NCI-H1694 (cell line): Measurements from ENCODE around the gene DUSP14.
"Not testable (repeated sequence)": the region's sequence is repeated elsewhere in the genome, so short reads cannot be mapped to it uniquely, and the experiment has no call there.

ENCODE experiments used
- DNase-seq: peaks from one replicate; lab custom pipeline; 2025; lab: John Stamatoyannopoulos, UW

Gene DUSP14, protein sequence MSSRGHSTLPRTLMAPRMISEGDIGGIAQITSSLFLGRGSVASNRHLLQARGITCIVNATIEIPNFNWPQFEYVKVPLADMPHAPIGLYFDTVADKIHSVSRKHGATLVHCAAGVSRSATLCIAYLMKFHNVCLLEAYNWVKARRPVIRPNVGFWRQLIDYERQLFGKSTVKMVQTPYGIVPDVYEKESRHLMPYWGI

DNA sequence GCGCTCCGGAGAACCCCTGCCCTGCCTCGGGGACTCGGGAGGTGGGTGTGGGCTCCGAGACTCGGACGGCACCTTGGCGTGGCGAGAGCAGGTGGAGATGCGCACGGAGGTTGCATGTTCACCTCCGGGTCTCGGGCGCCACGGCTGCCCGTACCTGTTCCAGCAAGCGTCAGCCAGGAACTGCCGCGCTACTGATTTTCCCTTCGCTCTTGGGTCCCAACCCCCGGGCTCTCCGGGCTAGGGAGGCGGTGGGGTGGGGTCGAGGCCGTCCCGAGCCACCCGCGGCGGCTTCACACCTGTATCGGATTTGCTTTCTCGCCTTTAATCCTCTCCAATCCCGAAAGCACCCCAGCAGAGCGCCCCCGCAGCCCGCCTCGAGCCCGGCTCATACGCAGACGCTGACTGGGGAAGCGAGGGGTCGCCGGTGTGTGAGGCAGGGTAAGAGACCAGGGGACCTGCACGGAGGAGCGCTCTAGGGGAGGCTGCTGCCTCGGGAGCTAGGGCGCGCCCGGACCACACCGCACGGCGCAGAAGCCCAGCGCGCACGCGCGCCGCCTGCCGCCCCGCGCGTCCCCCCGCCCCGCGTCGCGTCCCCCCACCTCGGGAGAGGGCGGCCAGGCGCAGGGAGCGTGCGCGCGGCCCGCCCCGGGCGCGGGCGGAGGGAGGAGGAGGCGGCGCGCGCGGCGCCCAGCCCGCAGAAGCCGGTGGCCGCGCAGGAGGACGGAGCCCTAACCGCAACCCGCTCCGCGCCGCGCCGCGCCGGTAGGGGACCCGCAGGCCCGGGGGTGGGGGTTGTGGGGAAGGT is at the start of gene DUSP14:
DUSP14 (plus strand) TSS at position 695 of the 805 bp plus-strand sequence. CDS start 22,382 bp downstream, outside the sequence.
- DNase-seq = peak; percentile 43

DNA sequence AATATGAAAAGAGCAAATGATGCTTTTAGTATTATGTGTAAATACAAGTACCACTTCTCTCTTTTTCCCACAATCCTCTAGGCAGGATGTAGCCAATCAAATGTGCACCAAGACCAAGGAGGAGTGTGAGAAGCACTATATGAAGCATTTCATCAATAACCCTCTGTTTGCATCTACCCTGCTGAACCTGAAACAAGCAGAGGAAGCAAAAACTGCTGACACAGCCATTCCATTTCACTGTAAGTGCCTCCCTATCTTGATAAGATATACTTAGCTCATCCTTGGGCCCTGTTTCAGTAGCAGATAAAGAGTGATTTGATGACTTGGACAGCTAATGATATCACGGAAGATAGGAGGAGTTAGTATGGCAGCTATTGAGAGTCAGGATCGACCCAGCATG is 49.3 kb upstream of the DUSP14 start:
- no peak for DNase-seq

- DNase-seq = not testable (repeated sequence)
Observed at GRCh38 chr17:37441369-37442014, 48.2 kb upstream of the DUSP14 start.

GRCh38 chr17:37446027-37446426 is 43.7 kb upstream of the DUSP14 start:
- DNase-seq = no peak

- no peak for DNase-seq
Observed at GRCh38 chr17:37447641-37448040, 42.0 kb upstream of the DUSP14 start.

DNA sequence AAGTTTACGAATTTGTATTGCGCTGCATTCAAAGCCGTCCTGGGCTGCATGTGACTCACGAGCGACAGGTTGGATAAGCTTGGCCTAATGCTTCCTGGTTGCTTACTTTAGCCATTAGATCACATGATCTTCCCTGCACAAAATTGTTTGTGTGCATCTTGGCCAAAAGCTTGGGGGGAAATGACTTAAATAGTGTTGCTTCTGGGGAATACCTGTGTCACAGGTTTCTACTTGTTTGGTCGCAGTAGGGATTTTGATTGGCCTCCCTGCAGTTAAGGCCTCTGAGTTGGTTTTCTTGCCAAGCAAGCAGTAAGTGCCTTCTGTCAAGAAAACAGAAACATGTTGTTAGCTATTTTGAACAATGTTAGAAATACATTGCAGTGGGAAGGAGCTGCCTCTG is 39.6 kb upstream of the DUSP14 start:
- no peak for DNase-seq

GRCh38 chr17:37457801-37458200 is 31.9 kb upstream of the DUSP14 start:
- not testable (repeated sequence) for DNase-seq

- no peak for DNase-seq
Observed at GRCh38 chr17:37458805-37459204, 30.9 kb upstream of the DUSP14 start.

- no peak for DNase-seq
Observed at GRCh38 chr17:37461668-37462067, 28.0 kb upstream of the DUSP14 start.

- no peak for DNase-seq
Observed at GRCh38 chr17:37462492-37462891, 27.2 kb upstream of the DUSP14 start.

- DNase-seq = no peak
Observed at GRCh38 chr17:37463039-37463438, 26.7 kb upstream of the DUSP14 start.

GRCh38 chr17:37465069-37465616 is 24.5 kb upstream of the DUSP14 start:
- no peak for DNase-seq

DNA sequence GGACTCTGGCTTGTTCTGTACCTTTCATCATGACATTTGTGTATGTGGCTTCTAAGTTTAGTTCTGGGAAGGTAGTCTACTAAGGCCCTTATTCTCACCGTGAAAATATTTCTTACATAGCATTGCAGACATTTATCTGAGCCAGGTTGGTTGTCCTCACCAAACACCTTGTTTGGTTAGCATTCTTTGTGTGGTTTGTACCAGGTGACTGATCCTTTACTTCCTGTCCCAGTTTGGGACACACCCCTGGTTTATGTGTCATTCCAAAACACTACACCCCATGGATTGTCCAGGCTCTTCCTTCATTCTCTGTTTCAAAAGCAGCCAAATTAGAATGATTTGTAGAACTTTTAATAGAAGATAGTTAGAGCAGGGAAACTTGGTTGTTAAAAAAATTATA is 23.2 kb upstream of the DUSP14 start:
- no peak for DNase-seq

DNA sequence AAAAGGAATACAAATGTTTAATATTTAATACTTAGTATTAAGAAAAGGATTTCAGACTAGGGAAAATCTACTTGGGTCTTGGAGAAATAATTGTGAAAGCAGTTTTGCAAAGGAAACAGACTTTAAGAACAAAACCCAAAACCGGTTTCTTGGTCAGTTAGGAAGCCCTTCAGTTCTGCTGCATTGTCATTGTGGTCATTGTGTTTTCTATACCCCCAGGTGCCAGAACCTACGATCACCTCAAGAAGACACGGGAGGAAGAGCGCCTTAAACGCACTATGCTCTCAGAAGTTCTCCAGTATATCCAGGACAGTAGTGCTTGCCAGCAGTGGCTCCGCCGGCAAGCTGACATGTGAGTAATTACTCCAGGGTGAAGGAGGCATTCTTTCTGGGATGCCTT is 19.5 kb upstream of the DUSP14 start:
- no peak for DNase-seq

- DNase-seq = no peak
Observed at GRCh38 chr17:37475731-37476420, 13.8 kb upstream of the DUSP14 start.

DNA sequence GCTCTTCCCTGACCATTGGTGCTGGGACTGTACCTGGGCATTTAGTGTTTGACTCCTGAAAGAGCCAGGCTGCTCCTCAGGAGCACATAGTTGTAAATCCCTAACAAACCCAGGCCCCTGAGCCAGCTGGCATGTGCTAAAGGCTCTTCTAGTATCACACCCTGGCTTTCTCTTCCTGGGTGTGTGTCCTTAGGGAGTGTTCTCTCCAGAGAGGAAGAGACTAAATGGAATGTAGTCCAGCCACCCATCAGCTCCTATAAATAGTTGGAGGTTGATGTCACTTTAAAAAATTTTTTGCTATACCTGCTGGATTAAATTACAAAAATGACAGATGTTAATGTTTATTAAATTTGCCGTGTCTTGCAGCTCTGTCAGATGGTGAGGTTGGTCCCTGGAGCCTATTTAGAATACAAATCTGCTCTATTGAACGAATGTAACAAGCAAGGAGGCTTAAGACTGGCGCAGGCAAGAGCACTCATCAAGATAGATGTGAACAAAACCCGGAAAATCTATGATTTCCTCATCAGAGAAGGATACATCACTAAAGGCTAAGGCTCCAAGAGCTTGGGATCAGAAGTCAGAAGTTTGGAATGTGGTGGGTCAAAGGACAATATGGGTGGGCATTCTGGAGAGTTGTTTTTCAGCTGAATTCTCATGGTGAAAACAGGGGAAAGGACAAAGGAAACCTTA is 13.1 kb upstream of the DUSP14 start:
- peak; percentile 94 for DNase-seq

- peak; percentile 93 for DNase-seq
Observed at GRCh38 chr17:37478187-37478586, 11.5 kb upstream of the DUSP14 start.

DNA sequence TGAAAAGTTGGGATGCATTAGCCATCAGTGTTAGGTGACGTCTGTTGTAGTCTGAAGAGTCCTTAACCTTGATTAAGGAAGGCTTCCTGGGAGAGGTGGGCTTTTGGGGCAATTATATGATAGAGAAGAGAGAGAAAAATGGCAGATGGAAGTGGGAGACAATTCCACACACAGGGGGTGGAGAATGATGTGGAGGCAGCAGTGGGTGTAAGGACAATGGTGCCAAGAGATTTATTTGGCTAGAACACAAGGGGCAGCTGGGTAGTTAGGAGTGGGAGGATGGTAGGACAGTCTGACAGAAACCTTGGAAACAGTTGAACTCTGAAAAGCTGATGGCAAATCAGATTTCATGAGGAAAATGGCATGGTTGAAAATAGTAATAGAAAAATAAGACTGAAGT is 10.7 kb upstream of the DUSP14 start:
- peak; percentile 29 for DNase-seq

DNA sequence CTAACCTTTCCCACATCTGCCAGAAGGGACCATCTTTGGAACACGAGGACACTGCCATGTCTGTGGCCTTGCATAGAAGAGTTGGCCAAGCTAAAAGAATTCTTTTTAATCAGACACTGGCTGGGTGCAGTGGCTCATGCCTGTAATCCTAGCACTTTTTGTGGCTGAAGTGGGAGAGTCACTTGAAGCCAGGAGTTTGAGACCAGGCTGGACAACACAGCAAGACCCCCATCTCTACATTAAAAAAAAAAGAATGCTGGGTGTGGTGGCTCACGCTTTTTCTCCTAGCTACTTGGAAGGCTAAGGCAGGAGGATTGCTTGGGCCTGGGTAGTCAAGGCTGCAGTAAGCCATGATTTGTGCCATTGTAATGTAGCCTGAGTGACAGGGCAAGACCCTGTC is 9.3 kb upstream of the DUSP14 start:
- DNase-seq = no peak

DNA sequence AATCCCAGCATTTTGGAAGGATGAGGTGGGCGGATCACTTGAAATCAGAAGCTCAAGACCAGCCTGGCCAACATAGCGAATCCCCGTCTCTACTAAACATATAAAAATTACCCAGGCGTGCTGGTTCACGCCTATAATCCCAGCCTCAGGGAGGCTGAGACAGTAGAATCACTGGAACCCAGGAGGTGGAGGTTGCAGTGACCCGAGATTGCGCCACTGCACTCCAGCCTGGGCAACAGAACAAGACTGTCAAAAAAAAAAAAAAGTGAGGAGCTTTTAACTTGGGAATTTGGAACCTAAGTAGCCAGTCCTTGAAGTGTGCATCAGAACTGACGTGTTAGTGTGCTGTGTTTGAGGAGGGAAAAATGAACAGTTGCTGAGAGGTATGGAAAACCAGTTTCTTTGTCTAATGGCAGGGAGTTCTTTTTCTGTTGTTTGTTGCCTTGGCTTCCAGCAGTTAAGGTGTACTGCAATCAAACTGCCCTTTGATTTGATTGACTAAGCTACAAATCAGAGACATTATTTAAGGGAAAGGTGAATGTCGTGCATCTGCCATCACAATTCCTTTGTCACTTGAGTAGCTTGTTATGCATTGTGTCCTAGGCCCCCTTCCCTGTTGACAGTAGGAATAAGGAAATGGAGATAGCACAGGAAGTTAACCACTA is 8.6 kb upstream of the DUSP14 start:
- DNase-seq = no peak
